Measurements from ENCODE around the gene MIDN.

GRCh38 chr19:1259876-1260748 is 11.7 kb downstream of the MIDN start:
- TF ChIP-seq CTCF (IDR thresholded peaks at IDR 0.05) (no peak), POLR2A (IDR thresholded peaks at IDR 0.05) (peak; percentile 9)
